Psoas muscle (tissue), 8 donors: ENCODE measurements around the gene ADSS2. TPM values are rescaled to one million over a fixed set of nuclear protein-coding genes. Genes with fewer than 3 reads are reported as not detected.

Source experiments
- ATAC-seq, 4 donors: fragments of 200-7000 bp; cut with Tn5 transposase; one replicate each; pipeline ENCODE4 v1.9.1; 2020; ENCODE audit warnings: moderate library complexity in 3 of 4, mild to moderate bottlenecking in 2 of 4
- DNase-seq, 2 donors: peaks; one replicate each; pipeline ENCODE4 v3.0.0-alpha.2; 2020
- H3K27ac ChIP-seq: fragments of 200-600 bp; one replicate; pipeline ENCODE4 v1.8.0; 2022
- H3K27me3 ChIP-seq, 3 donors: fragments of 200-600 bp in 1 of 3; one replicate each; pipeline versions ENCODE4 v1.6.1 to v1.8.0; 2013 to 2022; ENCODE audit warnings: low read length in 2 of 3, mild to moderate bottlenecking in 2 of 3, moderate library complexity in 1 of 3; ENCODE audit not compliant: insufficient read depth in 3 of 3
- H3K36me3 ChIP-seq, 2 donors: fragments of 200-600 bp in 1 of 2; one replicate each; pipeline versions ENCODE4 v1.6.1 to v1.8.0; 2013 to 2022; ENCODE audit warnings: low read depth in 1 of 2, mild to moderate bottlenecking in 1 of 2, moderate library complexity in 1 of 2; ENCODE audit not compliant: insufficient read depth in 1 of 2
- H3K4me1 ChIP-seq: fragments of 200-600 bp; one replicate; pipeline ENCODE4 v1.8.0; 2022
- H3K4me3 ChIP-seq: fragments of 200-600 bp; one replicate; pipeline ENCODE4 v1.8.0; 2022; ENCODE audit warnings: mild to moderate bottlenecking
- H3K9me3 ChIP-seq: fragments of 200-600 bp; one replicate; pipeline ENCODE4 v1.8.0; 2022
- CTCF ChIP-seq: fragments of 200-600 bp; IDR thresholded peaks from one replicate; pipeline ENCODE4 v1.8.0; 2022; ENCODE audit warnings: antibody characterized with exemption
- WGBS, 3 donors: extraction: QIAGEN DNeasy Blood & Tissue Kit; methylation state at CpG; one replicate each; pipeline versions ENCODE4 v1.1.6 to v1.1.7; 2013; 5-methylcytosine and 5-hydroxymethylcytosine counted together
- intact Hi-C, 2 donors: fragments of 100-400 bp; cut with DNase I; formaldehyde crosslinking; loops; one replicate each; pipeline versions ENCODE4 v1.11.0 to v1.14.2; 2022
- polyA plus RNA-seq, 3 donors: library from polyadenylated mRNA; stranded (reverse); fragments of 200-250 nt; gene quantifications; one replicate each; pipeline ENCODE4 v1.2.3, GENCODE V29; 2013
- total RNA-seq, 4 donors: library from RNA; stranded (reverse); fragmentation: NEBNext Ultra II Directional in 2 of 4; extraction: Animal tissue kit (Norgen Biotek cat#: 25700) in 2 of 4; gene quantifications; one replicate each; pipeline versions ENCODE4 v1.2.1 to v1.2.4, GENCODE V29; 2021 to 2023
- donor health status: healthy with polysubstance abuse.
- donor health status: DM: no; HTN: no; CAD: no; lungs with moderate emphysema.
- donor health status: Bipolar disorder and iron deficiency.
- donor health status: healthy.
- donor health status: DM: yes; HTN: yes; CAD: no.
- donor health status: DM: no; HTN: no; CAD: no.
- donor health status: DM: no; HTN: no; CAD: no.
- donor health status: DM: yes; HTN: yes; CAD: no.

The ADSS2 gene
- total and polyA plus RNA-seq, 7 donors, result 5.7 to 19.2 (median 12.3) TPM

- Histone ChIP-seq H3K9me3 (no peaks in the 10 kb centered on the region), H3K4me3 (peak overlapping the region; percentile 68), H3K4me1 (peaks cover 8% of the 10 kb centered on the region), H3K27ac (no peak overlapping the region), H3K27me3 (no peaks in the 10 kb centered on the region), H3K36me3 (no peaks in the 10 kb centered on the region)
- ATAC-seq (no peak), DNase-seq (peak in 1 of 2 donors; percentile 56)
- intact Hi-C loops, result loop anchor here (5.0 kb wide), 2 partner anchors 192 to 512 kb away; partner anchors contain the start of gene DESI2 (in 1 of the 2)
- WGBS, 3 donors, result 92 to 96% (median 95%) methylated on average over 4 of the region's 4 CpGs
- no peak for TF ChIP-seq CTCF
These were observed 8.5 kb upstream of the ADSS2 start for GRCh38 chr1:244460197-244460596.

- DNase-seq, result no peak
- 97 to 99% (median 98%) methylated on average over 4 of the region's 4 CpGs for WGBS, 3 donors
- TF ChIP-seq CTCF, result no peak
- no peaks in the 10 kb centered on the region for H3K27me3 ChIP-seq
- no peak overlapping the region for H3K27ac ChIP-seq
- H3K4me3 ChIP-seq, result no peak overlapping the region
- H3K9me3 ChIP-seq, result no peaks in the 10 kb centered on the region
- H3K36me3 ChIP-seq, result no peaks in the 10 kb centered on the region
- intact Hi-C loops, result no loop called here
- ATAC-seq, result no peak
- H3K4me1 ChIP-seq, result peaks cover 8% of the 10 kb centered on the region
These were observed 7.1 kb upstream of the ADSS2 start for GRCh38 chr1:244458781-244459180.

- Histone ChIP-seq H3K27ac (no peak overlapping the region), H3K27me3 (no peaks in the 10 kb centered on the region), H3K4me1 (peaks cover 8% of the 10 kb centered on the region), H3K36me3 (no peaks in the 10 kb centered on the region), H3K9me3 (no peaks in the 10 kb centered on the region), H3K4me3 (no peak overlapping the region)
- no peak for DNase-seq
- no peak for TF ChIP-seq CTCF
- WGBS, 3 donors, result 93 to 95% (median 93%) methylated on average over 1 of the region's 1 CpG
- intact Hi-C loops, result no loop called here
- ATAC-seq, result no peak
These were observed 4.9 kb upstream of the ADSS2 start for GRCh38 chr1:244456586-244456985.

- DNase-seq (no peak), ATAC-seq (no peak)
- TF ChIP-seq CTCF, result no peak
- no peak overlapping the region for H3K4me3 ChIP-seq
- intact Hi-C loops, result loop anchor here in 1 of 2 donors (5.0 kb wide), 1 partner anchor 198 kb away; the partner anchor contains the start of gene DESI2
- H3K36me3 ChIP-seq, result no peaks in the 10 kb centered on the region
- no peak overlapping the region for H3K27ac ChIP-seq
- no peaks in the 10 kb centered on the region for H3K9me3 ChIP-seq
- 69 to 81% (median 80%) methylated on average over 6 of the region's 6 CpGs for WGBS, 3 donors
- H3K4me1 ChIP-seq, result peaks cover 8% of the 10 kb centered on the region
- H3K27me3 ChIP-seq, result no peaks in the 10 kb centered on the region
These were observed 2.7 kb upstream of the ADSS2 start for GRCh38 chr1:244454412-244454811.
